ENCODE results near the gene ROR1. TPM values are rescaled to one million over a fixed set of nuclear protein-coding genes. Genes with fewer than 3 reads are reported as not detected.

The ROR1 gene
- total RNA-seq, 1 experiment from 2014 or later, result 2.7 TPM

DNA sequence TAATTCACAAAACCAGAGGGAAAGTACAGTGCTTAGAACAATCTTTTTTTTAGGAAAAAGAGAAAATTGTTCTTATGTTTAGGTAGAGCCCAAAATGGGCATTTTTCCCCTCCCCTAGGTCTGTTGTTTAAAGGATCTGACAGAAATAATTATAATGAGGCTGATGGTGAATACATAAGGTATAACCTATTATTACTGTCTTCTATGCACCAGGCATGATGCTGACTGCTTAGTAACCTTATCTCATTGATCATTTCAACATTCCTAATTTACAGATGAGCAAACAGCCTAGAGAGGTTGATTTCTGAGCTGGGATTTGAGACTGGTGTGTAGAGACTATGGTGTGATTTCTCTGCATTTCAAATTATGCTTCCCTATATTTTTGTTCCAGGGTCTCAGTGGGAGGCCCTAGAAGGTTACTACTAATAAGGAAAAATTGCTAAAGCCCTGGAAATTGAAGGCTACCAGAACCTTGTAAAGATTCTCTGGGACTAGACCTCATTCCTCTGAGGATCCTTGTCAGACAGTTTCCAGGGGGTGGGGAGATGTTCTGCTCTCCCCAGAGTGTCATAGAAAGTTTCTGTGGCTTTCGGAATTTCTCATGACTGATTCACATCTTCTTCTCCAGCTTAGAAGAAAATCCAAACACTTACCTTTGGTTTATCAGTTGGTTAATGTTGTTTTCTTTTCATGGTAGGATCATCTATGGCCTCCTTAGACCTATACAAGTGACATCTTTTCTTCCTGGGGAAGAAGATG is 44.9 kb downstream of the ROR1 start:
- H4K20me1 ChIP-seq (ENCODE audit: insufficient read depth), result no peaks in the 10 kb centered on the region
- CTCF ChIA-PET, result no interaction called here

DNA sequence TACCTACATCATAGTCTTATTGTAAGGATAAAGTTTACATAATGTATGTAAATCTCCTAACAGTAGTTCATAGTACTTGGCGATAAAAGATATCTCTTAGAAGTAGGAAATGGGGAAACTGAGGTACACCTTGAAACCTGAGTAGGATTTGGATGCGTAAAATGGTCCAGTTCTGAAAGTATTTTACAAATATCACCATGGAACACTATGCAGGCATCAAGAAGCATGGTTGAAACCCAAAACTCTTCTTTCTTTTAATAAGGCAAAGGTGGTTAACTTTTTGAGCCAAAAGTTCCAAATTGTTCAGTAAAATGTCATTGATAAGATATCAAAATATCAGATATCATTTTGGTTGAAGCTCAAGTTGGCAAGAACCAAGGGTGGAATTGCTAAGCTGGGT is 46.0 kb downstream of the ROR1 start:
- Histone ChIP-seq H4K20me1 (ENCODE audit: insufficient read depth) (no peaks in the 10 kb centered on the region), H3K4me3 (replicated peaks in 1 of 2; ENCODE audit: low read depth in 1 of 2, low read length in 2 of 2) (no peak overlapping the region), H3K27ac (ENCODE audit: low read depth, low read length) (no peak overlapping the region), H3K79me2 (ENCODE audit: insufficient read depth, low read length) (no peaks in the 10 kb centered on the region), H3K27me3 (ENCODE audit: insufficient read depth, low read length) (no peaks in the 10 kb centered on the region; the same call in 1 of the 2 replicates), H3K9me3 (ENCODE audit: control insufficient read depth in 1 of 2, insufficient read depth in 1 of 2, low read depth in 1 of 2, low read length in 2 of 2) (no peaks in the 10 kb centered on the region), H3K36me3 (ENCODE audit: control insufficient read depth in 1 of 2, insufficient read depth in 2 of 2, low read length in 2 of 2) (no peaks in the 10 kb centered on the region), H2AFZ (ENCODE audit: low read depth, low read length, poor library complexity, severe bottlenecking) (no peak overlapping the region), H3K4me2 (ENCODE audit: low read length) (no peak overlapping the region), H3K4me1 (ENCODE audit: control insufficient read depth in 1 of 2, insufficient read depth in 2 of 2, low read length in 2 of 2) (no peaks in the 10 kb centered on the region), H3K9ac (ENCODE audit: low read length) (no peak overlapping the region), H3K9me2 (ENCODE audit: insufficient read depth) (no peaks in the 10 kb centered on the region)
- ChIA-PET CTCF (no interaction called here), RAD21 (ENCODE audit: low non-redundant PET in 1 of 2, low total read pairs in 2 of 2, uncharacterized antibody in 2 of 2, unreplicated experiment in 2 of 2) (no interaction called here), POLR2A (no interaction called here)
- BruUV-seq (replicated peaks), result no TSS peak
- no peak for DNase-seq (ENCODE audit: low read depth, low spot score)
- no peak for ATAC-seq
- TF ChIP-seq POLR2AphosphoS5 (IDR thresholded peaks at IDR 0.05; ENCODE audit: low read depth, low read length), result no peak
- TF ChIP-seq, protein P1, sequence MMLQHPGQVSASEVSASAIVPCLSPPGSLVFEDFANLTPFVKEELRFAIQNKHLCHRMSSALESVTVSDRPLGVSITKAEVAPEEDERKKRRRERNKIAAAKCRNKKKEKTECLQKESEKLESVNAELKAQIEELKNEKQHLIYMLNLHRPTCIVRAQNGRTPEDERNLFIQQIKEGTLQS (IDR thresholded peaks at IDR 0.05), result no peak
- intact Hi-C loops (cut with micrococcal nuclease), result no loop called here

More for the DNA sequence above, 44.9 kb downstream of the ROR1 start:
- no peak for TF ChIP-seq ZNF274 (IDR thresholded peaks at IDR 0.05; ENCODE audit: low read depth, low read length)
- TF ChIP-seq CEBPB (IDR thresholded peaks at IDR 0.05; ENCODE audit: low read depth), result no peak
- no peak for TF ChIP-seq CBX3 (IDR thresholded peaks at IDR 0.05; ENCODE audit: low read depth)
- no peak for TF ChIP-seq SRF (IDR thresholded peaks at IDR 0.05; ENCODE audit: low read depth)
- TF ChIP-seq, protein P2, sequence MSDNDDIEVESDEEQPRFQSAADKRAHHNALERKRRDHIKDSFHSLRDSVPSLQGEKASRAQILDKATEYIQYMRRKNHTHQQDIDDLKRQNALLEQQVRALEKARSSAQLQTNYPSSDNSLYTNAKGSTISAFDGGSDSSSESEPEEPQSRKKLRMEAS (IDR thresholded peaks at IDR 0.05), result no peak
- no peak for TF ChIP-seq POLR2A (IDR thresholded peaks at IDR 0.05; ENCODE audit: borderline replicate concordance, extremely low read depth, insufficient read depth, insufficient read length)
- TF ChIP-seq EZH2phosphoT487 (IDR thresholded peaks at IDR 0.05; ENCODE audit: borderline replicate concordance), result no peak
- no peak for TF ChIP-seq JUND (IDR thresholded peaks at IDR 0.05)
- no peak for TF ChIP-seq SP1 (IDR thresholded peaks at IDR 0.05; ENCODE audit: low read depth)
- no TSS peak for BruUV-seq (replicated peaks)
- H3K9ac ChIP-seq (ENCODE audit: low read length), result no peak overlapping the region
- DNase-seq (ENCODE audit: low read depth, low spot score), result no peak
- no peaks in the 10 kb centered on the region for H3K9me3 ChIP-seq (ENCODE audit: control insufficient read depth in 1 of 2, insufficient read depth in 1 of 2, low read depth in 1 of 2, low read length in 2 of 2)
- H3K36me3 ChIP-seq (ENCODE audit: control insufficient read depth in 1 of 2, insufficient read depth in 2 of 2, low read length in 2 of 2), result no peaks in the 10 kb centered on the region
- no peak overlapping the region for H3K27ac ChIP-seq (ENCODE audit: low read depth, low read length)
- RAD21 ChIA-PET (ENCODE audit: low non-redundant PET in 1 of 2, low total read pairs in 2 of 2, uncharacterized antibody in 2 of 2, unreplicated experiment in 2 of 2), result no interaction called here
- intact Hi-C loops (cut with micrococcal nuclease), result no loop called here
- no peaks in the 10 kb centered on the region for H3K4me1 ChIP-seq (ENCODE audit: control insufficient read depth in 1 of 2, insufficient read depth in 2 of 2, low read length in 2 of 2)
- H2AFZ ChIP-seq (ENCODE audit: low read depth, low read length, poor library complexity, severe bottlenecking), result no peak overlapping the region
- no peaks in the 10 kb centered on the region for H3K79me2 ChIP-seq (ENCODE audit: insufficient read depth, low read length)
- H3K4me3 ChIP-seq (replicated peaks in 1 of 2; ENCODE audit: low read depth in 1 of 2, low read length in 2 of 2), result no peak overlapping the region
- H3K27me3 ChIP-seq (ENCODE audit: insufficient read depth, low read length), result no peaks in the 10 kb centered on the region; the same call in 1 of the 2 replicates
- ATAC-seq, result no peak
- H3K4me2 ChIP-seq (ENCODE audit: low read length), result no peak overlapping the region
- POLR2A ChIA-PET, result no interaction called here
- H3K9me2 ChIP-seq (ENCODE audit: insufficient read depth), result no peaks in the 10 kb centered on the region

Measured in HCT116 (cell line).